HG02870 (cell line): ENCODE measurements around the gene PDXK.

ENCODE experiments used
- ATAC-seq: cut with Tn5 transposase; IDR thresholded peaks from one replicate; pipeline ENCODE4 v1.9.1; 2021; ENCODE audit warnings: mild to moderate bottlenecking, moderate library complexity; ENCODE audit not compliant: unreplicated experiment

Gene PDXK

DNA sequence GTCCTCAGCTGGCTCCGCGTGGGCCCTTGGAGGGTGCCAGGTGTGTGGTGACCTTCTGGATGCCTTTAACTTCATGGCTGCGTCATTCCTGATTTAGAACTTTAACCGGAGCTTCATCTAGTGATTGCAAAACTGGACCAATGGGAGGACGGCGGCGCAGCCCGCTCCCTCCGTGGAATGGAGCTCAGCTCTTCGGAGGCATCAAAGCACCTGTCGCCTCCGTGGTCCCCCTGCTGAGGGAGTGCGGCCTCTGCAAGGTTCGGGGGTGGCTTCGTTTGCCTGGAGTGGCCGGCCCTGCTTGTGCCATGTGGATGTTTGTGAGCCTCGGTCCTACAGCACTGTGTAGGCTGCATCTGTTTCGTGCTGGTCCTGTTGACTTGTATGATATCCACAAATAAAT is 43.0 kb downstream of the PDXK start:
- ATAC-seq = no peak

DNA sequence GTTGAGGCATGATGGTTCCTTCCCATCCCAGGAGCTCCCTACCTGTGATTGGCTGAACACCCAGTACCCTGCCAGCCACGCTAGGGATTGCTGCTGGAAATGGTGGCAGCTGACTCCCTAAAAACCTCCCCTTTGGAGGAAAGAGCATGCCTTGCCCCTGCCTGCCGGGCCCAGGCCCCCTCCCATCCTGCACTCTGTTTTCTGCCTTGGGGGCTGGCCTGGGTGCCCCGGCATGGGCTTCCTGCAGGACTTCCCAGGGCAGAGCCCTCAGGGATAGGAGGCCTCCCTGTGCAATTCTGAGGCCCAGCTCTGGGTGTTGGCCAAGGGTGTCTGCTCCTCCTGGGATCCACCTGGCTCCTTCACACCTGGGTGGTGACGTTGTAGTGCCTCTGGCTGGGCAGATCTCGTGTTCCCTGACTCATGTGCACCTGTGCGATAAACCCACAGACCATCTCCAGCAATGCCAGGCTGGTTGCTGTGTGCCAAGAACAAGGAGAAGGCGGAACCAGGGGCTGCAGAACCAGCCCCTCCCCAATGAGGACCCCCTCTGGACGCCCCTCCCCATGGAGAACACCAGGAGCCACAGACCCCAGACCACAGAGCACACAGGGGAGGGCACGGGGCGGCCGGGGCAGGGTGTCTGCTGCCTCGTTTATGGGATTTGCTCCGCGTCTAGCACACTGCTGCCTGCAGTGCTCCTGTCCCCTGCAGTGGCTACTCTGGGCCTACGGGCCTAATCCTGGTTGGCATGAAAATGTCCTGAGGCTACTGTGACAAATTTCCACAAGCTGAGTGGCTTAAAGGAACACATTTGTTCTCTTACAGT is 43.6 kb downstream of the PDXK start:
- ATAC-seq = no peak

DNA sequence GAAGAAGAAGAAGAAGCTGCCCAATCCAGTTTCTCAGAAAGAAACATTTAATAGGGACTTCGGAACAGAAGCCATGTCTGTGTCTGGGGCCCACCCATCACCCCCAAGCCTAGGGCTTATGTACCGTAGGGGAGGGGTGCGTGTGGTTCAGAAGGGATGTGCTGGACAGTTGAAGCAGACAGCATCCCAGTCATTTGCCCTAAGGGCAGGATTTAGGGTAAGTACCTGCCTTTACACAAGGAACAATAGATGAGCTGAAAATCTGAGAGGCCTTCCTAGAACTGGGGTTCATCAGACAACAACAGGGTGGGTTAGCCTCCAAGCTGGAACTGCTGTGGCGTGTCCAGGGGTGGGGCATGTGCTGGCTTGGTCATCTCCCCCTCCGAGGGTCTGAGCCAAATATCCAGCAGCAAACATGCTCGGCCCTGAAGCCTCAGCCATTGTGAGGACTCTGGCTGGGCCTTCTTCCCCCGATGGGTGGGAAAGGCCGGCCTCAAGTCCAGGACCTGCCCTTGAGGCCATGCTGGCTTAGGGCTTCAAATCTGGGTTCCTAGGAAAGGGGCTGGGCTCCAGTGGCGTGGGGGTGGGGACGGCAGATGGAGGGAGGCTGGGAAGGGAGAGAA is 45.1 kb downstream of the PDXK start:
- no peak for ATAC-seq

- no peak for ATAC-seq
Observed at GRCh38 chr21:43764576-43765495, 45.9 kb downstream of the PDXK start.

- ATAC-seq = no peak
Observed at GRCh38 chr21:43766734-43767497, 48.0 kb downstream of the PDXK start.

GRCh38 chr21:43767498-43767983 is 48.6 kb downstream of the PDXK start:
- no peak for ATAC-seq

DNA sequence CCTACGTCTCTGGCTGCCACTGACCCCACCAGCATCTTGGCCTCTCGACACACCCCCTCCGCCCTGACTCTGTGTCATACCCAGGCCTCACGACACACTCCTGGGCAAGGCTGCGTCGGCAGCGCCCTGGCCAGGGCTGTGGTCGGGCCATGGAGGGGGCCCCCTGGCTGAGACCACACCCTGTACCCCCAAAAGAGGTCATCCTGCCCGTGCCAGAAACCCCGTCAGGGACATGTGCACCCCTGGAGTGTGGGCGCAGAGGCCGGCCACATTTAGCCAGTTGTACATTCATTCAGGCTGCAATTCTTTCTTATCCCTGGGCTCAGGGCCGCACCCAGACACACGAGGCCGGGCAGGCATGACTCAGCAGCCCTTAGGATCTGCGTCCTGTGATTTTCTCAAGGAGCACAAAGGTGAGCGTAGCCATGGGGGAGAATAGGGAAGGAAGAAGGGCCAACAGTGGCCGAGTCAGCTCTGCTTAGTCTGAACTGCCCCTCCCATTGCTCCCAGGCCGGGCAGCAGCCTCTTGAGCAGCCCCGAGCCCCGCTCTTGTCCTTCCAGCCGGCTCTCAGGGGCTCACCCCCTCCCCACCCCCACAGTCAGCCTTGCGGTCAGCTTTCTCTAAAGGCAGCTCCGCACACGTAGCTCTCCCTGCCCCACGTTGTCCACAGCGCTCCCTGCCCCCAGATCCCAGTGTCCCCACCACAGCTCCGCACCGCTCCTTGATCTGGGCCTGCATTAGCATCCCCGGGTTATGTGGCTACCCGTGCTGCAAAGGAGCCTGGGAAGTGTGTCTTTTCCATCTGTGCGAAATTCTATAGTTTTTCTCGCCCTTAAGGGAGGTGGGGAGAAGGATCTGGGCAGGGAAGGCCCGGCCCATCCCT is 49.3 kb downstream of the PDXK start:
- ATAC-seq = no peak

DNA sequence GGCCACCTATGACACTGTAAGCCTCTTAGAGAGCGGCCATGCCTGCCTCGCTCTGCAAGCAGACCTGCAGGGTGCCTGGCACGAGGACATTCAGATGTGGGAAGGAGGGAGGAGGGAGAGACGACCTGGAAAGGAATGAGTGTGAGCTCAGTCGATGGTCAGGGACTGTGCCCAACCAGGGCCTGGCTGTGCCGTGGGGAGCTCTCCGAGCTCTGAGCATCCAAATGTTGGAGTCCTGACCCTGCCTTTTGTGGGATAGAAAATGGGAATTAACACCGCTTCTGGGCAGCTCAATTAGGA is 49.9 kb downstream of the PDXK start:
- ATAC-seq = no peak

GRCh38 chr21:43769325-43769958 is 50.5 kb downstream of the PDXK start:
- ATAC-seq = no peak

DNA sequence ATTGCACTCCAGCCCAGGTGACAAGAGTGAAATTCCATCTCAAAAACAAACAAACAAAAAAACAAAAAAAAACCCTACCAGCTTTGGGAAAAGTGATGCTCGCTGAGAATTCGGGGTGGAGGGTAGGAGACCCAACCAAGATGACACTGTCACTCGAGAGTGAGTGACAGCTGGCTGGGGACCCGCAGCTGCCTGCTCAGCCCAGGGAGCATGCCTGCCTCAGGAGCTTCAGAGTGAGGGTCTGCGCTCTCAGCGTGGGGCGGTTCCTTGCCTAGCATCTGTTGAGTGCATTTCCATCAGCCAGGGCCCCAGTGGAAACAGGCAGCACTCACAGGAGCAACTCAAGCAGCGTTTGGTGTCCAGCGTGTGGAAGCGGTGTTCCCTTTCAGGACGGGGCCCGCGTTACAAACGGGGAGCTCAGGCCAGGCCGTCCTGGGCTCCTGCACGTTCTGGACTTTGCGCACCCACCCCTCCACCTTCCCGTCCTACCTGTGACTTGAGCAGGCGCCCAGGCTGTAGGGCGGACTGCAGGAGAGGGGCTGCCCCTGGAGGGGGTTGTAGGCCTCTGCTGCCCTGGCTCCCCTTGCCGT is 51.2 kb downstream of the PDXK start:
- ATAC-seq = no peak

DNA sequence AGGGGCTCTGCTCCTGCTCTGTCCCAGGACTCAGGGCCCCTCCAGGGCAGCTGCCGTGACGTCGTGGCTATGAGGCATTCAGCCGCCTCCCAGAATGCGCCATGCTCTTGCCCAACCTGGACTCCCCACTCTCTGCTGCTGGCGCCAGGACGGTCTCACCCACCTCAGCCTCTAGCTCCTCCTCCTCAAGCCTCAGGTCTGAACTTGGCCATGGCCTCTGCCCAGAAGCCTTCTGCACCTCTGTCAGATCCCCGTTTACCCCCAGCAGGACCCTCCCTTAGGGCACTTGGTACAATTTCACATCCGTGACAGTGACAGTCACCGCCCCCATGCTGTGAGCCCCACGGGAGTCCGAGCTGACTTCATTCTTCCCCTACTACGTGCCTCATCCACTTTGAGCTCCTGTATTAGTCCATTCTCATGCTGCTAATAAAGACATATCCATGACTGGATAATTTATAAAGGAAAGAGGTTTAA is 52.3 kb downstream of the PDXK start:
- no peak for ATAC-seq

GRCh38 chr21:43771698-43772424 is 52.9 kb downstream of the PDXK start:
- ATAC-seq = no peak

GRCh38 chr21:43772425-43772821 is 53.5 kb downstream of the PDXK start:
- no peak for ATAC-seq

GRCh38 chr21:43774163-43774562 is 55.2 kb downstream of the PDXK start:
- ATAC-seq = no peak

DNA sequence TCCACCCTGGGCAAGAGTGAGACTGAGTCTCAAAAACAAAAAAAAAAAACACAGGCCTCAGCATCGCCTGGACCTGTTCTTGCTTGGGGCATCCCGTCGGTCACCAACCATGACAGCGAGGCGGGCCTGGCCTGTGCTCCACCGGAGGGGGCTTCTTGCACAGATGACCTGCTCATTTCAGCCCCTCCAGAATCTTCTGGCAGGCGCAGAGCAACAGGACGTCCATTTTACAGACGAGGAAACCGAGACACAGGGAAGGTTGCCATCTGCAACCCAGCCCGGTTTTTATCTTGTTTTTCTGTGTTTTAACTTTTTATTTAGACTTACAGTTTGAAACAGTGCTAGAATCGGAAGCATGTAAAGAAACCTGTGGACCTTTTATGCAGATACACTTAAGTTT is 56.3 kb downstream of the PDXK start:
- ATAC-seq = no peak

- peak; percentile 44 for ATAC-seq
Observed at GRCh38 chr21:43775795-43776430, 57.0 kb downstream of the PDXK start, which contains the start of gene CSTB. TSS of gene CSTB (minus strand) at chr21:43776308. CDS start at chr21:43776269, 39 bp downstream.

GRCh38 chr21:43777953-43778352 is 59.0 kb downstream of the PDXK start:
- ATAC-seq = no peak
